Measurements from ENCODE around the gene CSNK1G3. TPM values are rescaled to one million over a fixed set of nuclear protein-coding genes. Genes with fewer than 3 reads are reported as not detected.

Gene CSNK1G3
- total and polyA plus RNA-seq, 10 donors, result 9.0 to 81.9 (median 51.6) TPM

- peaks cover 0 to 84% (median 25%) of the 10 kb centered on the region in 6 donors for H3K4me1 ChIP-seq
- intact Hi-C loops (cut with DNase I; ENCODE audit: low total_unique reads), result no loop called here
- no peak for TF ChIP-seq POLR2AphosphoS5 (IDR thresholded peaks at IDR 0.05)
- TF ChIP-seq, protein P1, sequence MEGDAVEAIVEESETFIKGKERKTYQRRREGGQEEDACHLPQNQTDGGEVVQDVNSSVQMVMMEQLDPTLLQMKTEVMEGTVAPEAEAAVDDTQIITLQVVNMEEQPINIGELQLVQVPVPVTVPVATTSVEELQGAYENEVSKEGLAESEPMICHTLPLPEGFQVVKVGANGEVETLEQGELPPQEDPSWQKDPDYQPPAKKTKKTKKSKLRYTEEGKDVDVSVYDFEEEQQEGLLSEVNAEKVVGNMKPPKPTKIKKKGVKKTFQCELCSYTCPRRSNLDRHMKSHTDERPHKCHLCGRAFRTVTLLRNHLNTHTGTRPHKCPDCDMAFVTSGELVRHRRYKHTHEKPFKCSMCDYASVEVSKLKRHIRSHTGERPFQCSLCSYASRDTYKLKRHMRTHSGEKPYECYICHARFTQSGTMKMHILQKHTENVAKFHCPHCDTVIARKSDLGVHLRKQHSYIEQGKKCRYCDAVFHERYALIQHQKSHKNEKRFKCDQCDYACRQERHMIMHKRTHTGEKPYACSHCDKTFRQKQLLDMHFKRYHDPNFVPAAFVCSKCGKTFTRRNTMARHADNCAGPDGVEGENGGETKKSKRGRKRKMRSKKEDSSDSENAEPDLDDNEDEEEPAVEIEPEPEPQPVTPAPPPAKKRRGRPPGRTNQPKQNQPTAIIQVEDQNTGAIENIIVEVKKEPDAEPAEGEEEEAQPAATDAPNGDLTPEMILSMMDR (IDR thresholded peaks at IDR 0.05 in 8 of 11, conservative IDR thresholded peaks at IDR 0.05 in 3 of 11), result no peak
- no peak for TF ChIP-seq POLR2A (IDR thresholded peaks at IDR 0.05)
Measured at GRCh38 chr5:123537845-123538244, 25.9 kb downstream of the CSNK1G3 start.

GRCh38 chr5:123538670-123539459 lies 26.9 kb downstream of the CSNK1G3 start:
- Histone ChIP-seq H3K27me3 (replicated peaks in 1 of 7) (no peaks in the 10 kb centered on the region), H3K9me3 (no peaks in the 10 kb centered on the region), H3K4me1 (peaks cover 0 to 84% (median 24%) of the 10 kb centered on the region in 6 donors), H3K4me3 (no peak overlapping the region), H3K36me3 (no peaks in the 10 kb centered on the region), H3K27ac (no peak overlapping the region)
- TF ChIP-seq POLR2AphosphoS5 (IDR thresholded peaks at IDR 0.05) (no peak), POLR2A (IDR thresholded peaks at IDR 0.05) (no peak)
- TF ChIP-seq, protein P1 (IDR thresholded peaks at IDR 0.05 in 8 of 11, conservative IDR thresholded peaks at IDR 0.05 in 3 of 11), result no peak
- intact Hi-C loops (cut with DNase I; ENCODE audit: low total_unique reads), result no loop called here
- no peak for DNase-seq
- WGBS, 5 donors, result 86 to 88% (median 87%) methylated on average over 8 of the region's 8 CpGs

More at GRCh38 chr5:123537845-123538244, 25.9 kb downstream of the CSNK1G3 start:
- Histone ChIP-seq H3K9me3 (no peaks in the 10 kb centered on the region), H3K4me3 (no peak overlapping the region), H3K36me3 (no peaks in the 10 kb centered on the region), H3K27ac (no peak overlapping the region), H3K27me3 (replicated peaks in 1 of 7) (no peaks in the 10 kb centered on the region)
- WGBS, 5 donors, result 85 to 89% (median 86%) methylated on average over 2 of the region's 2 CpGs
- DNase-seq, result no peak

DNA sequence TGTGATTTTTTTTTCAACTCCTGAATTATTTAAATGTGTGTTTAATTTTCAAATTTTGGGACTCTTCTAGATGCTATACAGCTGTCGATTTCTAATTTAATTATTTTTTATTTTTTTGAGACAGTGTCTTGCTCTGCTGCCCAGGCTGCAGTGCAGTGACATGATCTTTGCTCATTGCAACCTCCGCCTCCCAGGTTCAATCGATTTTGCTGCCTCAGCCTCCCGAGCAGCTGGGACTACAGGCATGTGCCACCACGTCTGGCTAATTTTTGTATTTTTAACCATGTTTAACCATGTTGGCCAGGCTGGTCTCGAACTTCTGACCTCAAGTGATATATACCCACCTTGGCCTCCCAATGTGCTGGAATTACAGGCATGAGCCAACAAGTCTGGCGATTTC lies 28.6 kb downstream of the CSNK1G3 start:
- no peak for DNase-seq
- intact Hi-C loops (cut with DNase I; ENCODE audit: low total_unique reads), result no loop called here
- Histone ChIP-seq H3K4me3 (no peak overlapping the region), H3K27ac (no peak overlapping the region), H3K4me1 (peaks cover 0 to 78% (median 25%) of the 10 kb centered on the region in 6 donors), H3K27me3 (replicated peaks in 1 of 7) (no peaks in the 10 kb centered on the region), H3K9me3 (no peaks in the 10 kb centered on the region), H3K36me3 (peaks cover 0 to 2% (median 0%) of the 10 kb centered on the region in 6 donors)
- WGBS, 5 donors, result 95 to 97% (median 96%) methylated on average over 7 of the region's 7 CpGs
- TF ChIP-seq, protein P1 (IDR thresholded peaks at IDR 0.05 in 8 of 11, conservative IDR thresholded peaks at IDR 0.05 in 3 of 11), result no peak
- TF ChIP-seq POLR2AphosphoS5 (IDR thresholded peaks at IDR 0.05) (no peak), POLR2A (IDR thresholded peaks at IDR 0.05) (no peak)

DNA sequence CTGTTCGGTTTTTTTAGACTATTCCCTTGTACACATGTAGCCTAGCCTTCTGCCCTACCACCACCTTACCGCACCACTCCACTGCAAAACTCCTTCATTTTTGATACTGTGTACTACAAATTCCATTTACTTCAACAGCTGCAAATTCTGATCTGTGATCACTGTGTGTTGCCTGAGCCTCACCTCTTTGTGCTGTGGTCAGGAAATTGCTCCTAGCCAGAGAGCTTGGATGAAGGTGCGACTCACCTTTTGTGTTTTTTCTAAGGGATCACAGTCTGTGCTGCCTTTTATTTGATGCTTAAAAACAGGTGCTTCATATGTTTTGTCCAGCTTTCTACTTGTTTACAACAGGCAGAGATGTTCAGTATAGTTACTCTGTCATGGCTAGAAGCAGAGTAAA lies 31.5 kb downstream of the CSNK1G3 start:
- Histone ChIP-seq H3K27ac (peak overlapping the region in 1 of 8 donors; percentile 21), H3K4me1 (peaks cover 0 to 75% (median 17%) of the 10 kb centered on the region in 6 donors), H3K4me3 (no peak overlapping the region), H3K36me3 (peaks cover 0 to 4% (median 0%) of the 10 kb centered on the region in 6 donors), H3K9me3 (no peaks in the 10 kb centered on the region), H3K27me3 (replicated peaks in 1 of 7) (no peaks in the 10 kb centered on the region)
- intact Hi-C loops (cut with DNase I; ENCODE audit: low total_unique reads), result no loop called here
- DNase-seq, result no peak
- no peak for TF ChIP-seq POLR2A (IDR thresholded peaks at IDR 0.05)
- TF ChIP-seq POLR2AphosphoS5 (IDR thresholded peaks at IDR 0.05), result no peak
- TF ChIP-seq, protein P1 (IDR thresholded peaks at IDR 0.05 in 8 of 11, conservative IDR thresholded peaks at IDR 0.05 in 3 of 11), result no peak
- 94 to 97% (median 95%) methylated on average over 3 of the region's 3 CpGs for WGBS, 5 donors

Data from spleen (tissue), 11 donors.